Peyer's patch (tissue), 4 donors: ENCODE data around the gene ENTPD8. TPM values are rescaled to one million over a fixed set of nuclear protein-coding genes. Genes with fewer than 3 reads are reported as not detected.

Experiments
- DNase-seq, 3 donors: peaks; one replicate each; pipeline ENCODE4 v3.0.0-alpha.2; 2017 to 2019
- H3K27ac ChIP-seq, 4 donors: fragments of 200-600 bp; sonication (generic); one replicate each; pipeline ENCODE4 v1.5.1; 2016 to 2019
- H3K27me3 ChIP-seq, 2 donors: fragments of 200-600 bp; sonication (generic); one replicate each; pipeline ENCODE4 v1.5.1; 2019
- H3K36me3 ChIP-seq, 3 donors: fragments of 200-600 bp; sonication (generic); one replicate each; pipeline ENCODE4 v1.5.1; 2016 to 2019
- H3K4me1 ChIP-seq, 4 donors: fragments of 200-600 bp; sonication (generic); one replicate each; pipeline ENCODE4 v1.5.1; 2016 to 2019
- H3K4me3 ChIP-seq, 4 donors: fragments of 200-600 bp; sonication (generic); 1 replicate in 3 of 4; 2 replicates in 1 of 4; pipeline ENCODE4 v1.5.1; 2016 to 2019; ENCODE audit warnings: mild to moderate bottlenecking in 1 of 4
- H3K9me3 ChIP-seq, 4 donors: fragments of 200-600 bp; sonication (generic); one replicate each; pipeline ENCODE4 v1.5.1; 2016 to 2019; ENCODE audit warnings: mild to moderate bottlenecking in 1 of 4
- POLR2A ChIP-seq, 2 donors: fragments of 450-650 bp; IDR thresholded peaks; one replicate each; pipeline ENCODE4 v1.5.1; 2017; ENCODE audit warnings: antibody characterized with exemption in 2 of 2, mild to moderate bottlenecking in 2 of 2, moderate library complexity in 2 of 2
- total RNA-seq, 4 donors: library from RNA; depleted of rRNA; stranded (reverse); fragments of >200 nt; gene quantifications; one replicate each; pipeline ENCODE4 v1.1.0, GENCODE V29; 2016
- TF ChIP-seq, protein P1 (sequence below), 6 experiments: fragments of 450-650 bp in 4 of 6; fragments of 200-600 bp in 2 of 6; sonication (generic) in 1 of 6; IDR thresholded peaks; one replicate each; pipeline ENCODE4 v1.5.1; 2017 to 2019; ENCODE audit warnings: antibody characterized with exemption in 6 of 6, mild to moderate bottlenecking in 3 of 6, moderate library complexity in 1 of 6

ENTPD8 gene
- total RNA-seq, 4 donors from 2014 or later: 26.4 to 143 (median 104) TPM

DNA sequence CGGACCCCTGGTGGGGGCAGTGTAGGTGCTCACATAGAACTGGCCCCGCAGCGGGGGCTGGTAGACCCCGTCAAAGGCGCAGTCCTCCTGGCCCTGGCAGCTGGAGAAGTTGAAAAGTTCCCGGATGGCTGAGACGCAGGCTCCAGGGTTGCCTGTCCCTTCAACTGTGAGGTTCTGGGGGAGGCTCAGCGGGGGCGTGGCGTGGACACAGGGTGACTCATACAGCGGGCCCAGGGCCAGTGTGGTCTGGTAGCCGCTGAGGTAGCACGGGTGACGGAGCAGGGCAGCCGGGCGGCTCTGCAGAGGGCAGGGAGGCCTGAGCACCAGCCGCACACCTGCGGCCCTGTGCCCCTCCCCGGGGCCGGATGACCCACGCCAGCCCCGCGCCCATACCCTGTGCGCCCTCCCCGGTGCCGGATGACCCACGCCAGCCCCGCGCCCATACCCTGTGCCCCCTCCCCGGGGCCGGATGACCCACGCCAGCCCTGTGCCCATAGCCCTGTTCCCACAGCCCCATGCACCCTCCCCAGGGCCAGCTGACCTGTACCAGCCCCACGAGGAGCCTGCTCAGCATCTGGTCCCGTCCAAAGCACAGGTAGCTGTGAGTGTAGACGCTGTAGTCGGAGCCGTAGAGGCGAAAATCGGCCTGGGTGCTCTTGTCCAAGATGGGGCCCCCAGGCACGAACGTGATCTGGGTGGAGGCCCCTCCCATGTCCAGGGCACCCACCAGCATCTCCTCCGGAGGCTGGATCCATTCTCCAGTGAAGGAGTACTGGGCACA, 5.0 kb downstream of the ENTPD8 start:
- Histone ChIP-seq H3K36me3 (no peaks in the 10 kb centered on the region), H3K4me1 (peaks cover 0 to 28% (median 4%) of the 10 kb centered on the region in 4 donors), H3K4me3 (peak overlapping the region in 2 of 4 donors; percentile 25 to 49), H3K27ac (peak overlapping the region in 2 of 4 donors; percentile 24 to 76), H3K9me3 (no peaks in the 10 kb centered on the region), H3K27me3 (no peaks in the 10 kb centered on the region)
- peak; percentile 40 to 78 for TF ChIP-seq POLR2A (IDR thresholded peaks at IDR 0.05)
- TF ChIP-seq, protein P1, sequence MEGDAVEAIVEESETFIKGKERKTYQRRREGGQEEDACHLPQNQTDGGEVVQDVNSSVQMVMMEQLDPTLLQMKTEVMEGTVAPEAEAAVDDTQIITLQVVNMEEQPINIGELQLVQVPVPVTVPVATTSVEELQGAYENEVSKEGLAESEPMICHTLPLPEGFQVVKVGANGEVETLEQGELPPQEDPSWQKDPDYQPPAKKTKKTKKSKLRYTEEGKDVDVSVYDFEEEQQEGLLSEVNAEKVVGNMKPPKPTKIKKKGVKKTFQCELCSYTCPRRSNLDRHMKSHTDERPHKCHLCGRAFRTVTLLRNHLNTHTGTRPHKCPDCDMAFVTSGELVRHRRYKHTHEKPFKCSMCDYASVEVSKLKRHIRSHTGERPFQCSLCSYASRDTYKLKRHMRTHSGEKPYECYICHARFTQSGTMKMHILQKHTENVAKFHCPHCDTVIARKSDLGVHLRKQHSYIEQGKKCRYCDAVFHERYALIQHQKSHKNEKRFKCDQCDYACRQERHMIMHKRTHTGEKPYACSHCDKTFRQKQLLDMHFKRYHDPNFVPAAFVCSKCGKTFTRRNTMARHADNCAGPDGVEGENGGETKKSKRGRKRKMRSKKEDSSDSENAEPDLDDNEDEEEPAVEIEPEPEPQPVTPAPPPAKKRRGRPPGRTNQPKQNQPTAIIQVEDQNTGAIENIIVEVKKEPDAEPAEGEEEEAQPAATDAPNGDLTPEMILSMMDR (IDR thresholded peaks at IDR 0.05): no peak
- DNase-seq: peak in 2 of 3 donors; percentile 89

DNA sequence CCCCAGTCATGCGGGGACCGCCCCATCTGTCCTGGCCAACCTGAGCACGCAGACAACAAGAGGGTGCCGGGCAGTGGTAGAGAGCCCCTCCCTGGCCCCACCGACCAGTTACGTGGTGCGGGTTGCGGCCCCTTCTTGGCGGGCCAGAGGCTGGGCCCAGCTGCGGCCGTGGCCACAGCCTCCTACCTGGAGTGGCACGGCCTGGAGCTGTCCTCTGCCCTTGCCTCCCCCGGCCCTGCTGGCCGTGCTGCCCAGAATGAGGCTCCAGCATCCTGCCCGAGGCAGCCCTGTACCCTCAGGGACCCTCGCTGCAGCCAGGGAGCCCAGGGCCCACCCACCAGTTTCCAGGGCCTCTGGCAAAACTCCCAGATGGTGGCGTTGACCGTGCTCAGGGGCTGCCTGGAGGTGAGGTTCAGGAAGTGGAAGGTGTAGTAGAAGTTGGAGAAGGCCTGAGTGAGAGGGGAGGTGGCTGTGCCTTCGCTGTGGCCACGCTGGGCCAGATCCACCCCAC, 5.7 kb downstream of the ENTPD8 start:
- peak overlapping the region in 1 of 4 donors; percentile 76 for H3K27ac ChIP-seq

DNA sequence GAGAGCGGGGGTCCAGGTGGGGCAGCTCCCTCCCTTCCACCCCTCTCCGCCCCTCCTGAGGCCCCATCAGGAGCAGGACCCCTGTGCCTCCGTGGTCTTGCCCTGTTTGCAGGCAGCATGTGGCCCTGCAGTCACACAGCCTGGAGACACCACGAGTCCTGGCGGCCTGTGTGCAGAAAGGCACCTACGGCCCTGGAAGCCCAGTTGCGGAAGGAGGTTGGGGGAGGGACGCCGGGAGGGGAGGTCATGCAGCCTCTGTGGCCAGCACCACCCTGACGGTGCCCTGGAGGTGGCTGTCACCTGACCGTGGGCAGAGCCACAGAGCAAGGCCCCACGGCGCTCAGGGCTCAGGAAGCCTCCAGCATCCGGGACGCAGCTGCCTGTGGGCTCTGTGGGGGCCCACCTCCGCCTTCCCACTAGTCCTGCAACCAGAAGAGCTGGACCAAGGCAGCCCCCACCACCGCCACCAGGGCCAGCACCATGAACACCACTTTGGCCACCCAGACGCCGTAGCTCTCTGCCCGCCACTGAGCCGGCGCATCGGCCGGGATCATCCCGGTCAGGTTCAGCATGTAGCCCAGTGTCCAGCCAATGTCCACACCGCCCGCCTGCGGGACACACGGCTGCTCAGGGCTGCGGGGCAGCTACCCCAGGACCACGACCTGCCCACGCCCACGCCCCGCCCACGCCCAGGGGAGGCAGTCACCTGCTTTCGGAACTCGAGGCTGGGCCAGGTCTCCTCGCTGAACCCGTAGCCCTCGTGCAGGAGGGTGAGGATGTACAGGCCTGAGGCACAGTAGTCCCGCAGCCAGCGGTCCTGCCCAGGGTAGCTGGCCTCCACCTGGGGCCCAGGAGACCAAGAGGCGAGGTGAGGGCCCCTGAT, 6.4 kb downstream of the ENTPD8 start:
- Histone ChIP-seq H3K36me3 (no peaks in the 10 kb centered on the region), H3K27me3 (no peaks in the 10 kb centered on the region), H3K9me3 (no peaks in the 10 kb centered on the region), H3K4me3 (no peak overlapping the region), H3K27ac (no peak overlapping the region), H3K4me1 (peaks cover 0 to 37% (median 6%) of the 10 kb centered on the region in 4 donors)
- peak in 1 of 3 donors; percentile 59 for DNase-seq
- TF ChIP-seq, protein P1 (IDR thresholded peaks at IDR 0.05): no peak
- no peak for TF ChIP-seq POLR2A (IDR thresholded peaks at IDR 0.05)

More for the DNA sequence above, 5.7 kb downstream of the ENTPD8 start:
- no peaks in the 10 kb centered on the region for H3K27me3 ChIP-seq
- peak in 1 of 3 donors; percentile 55 for DNase-seq
- H3K4me1 ChIP-seq: peaks cover 0 to 31% (median 4%) of the 10 kb centered on the region in 4 donors
- no peaks in the 10 kb centered on the region for H3K36me3 ChIP-seq
- TF ChIP-seq, protein P1 (IDR thresholded peaks at IDR 0.05): no peak
- TF ChIP-seq POLR2A (IDR thresholded peaks at IDR 0.05): no peak
- no peaks in the 10 kb centered on the region for H3K9me3 ChIP-seq
- H3K4me3 ChIP-seq: no peak overlapping the region

DNA sequence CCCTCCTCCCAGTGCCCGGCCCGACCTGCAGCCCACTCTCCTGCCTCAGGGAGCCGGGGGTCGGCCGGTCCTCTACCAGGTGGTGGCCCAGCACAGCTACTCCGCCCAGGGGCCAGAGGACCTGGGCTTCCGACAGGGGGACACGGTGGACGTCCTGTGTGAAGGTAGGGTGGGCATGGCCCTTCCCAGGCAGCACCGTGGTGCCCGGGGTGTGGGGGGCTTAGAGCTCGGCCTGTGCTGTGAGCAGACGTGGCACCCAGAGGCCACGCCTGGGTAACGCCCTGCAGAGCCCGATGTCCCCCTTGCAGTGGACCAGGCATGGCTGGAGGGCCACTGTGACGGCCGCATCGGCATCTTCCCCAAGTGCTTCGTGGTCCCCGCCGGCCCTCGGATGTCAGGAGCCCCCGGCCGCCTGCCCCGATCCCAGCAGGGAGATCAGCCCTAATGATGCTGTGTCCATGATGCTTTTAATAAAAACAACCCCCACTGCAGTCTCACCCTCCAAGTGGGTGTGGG, 7.2 kb downstream of the ENTPD8 start:
- peak in 1 of 3 donors; percentile 49 for DNase-seq
- no peaks in the 10 kb centered on the region for H3K36me3 ChIP-seq
- H3K27me3 ChIP-seq: no peaks in the 10 kb centered on the region
- H3K9me3 ChIP-seq: no peaks in the 10 kb centered on the region
- no peak overlapping the region for H3K4me3 ChIP-seq
- H3K4me1 ChIP-seq: peaks cover 0 to 37% (median 8%) of the 10 kb centered on the region in 4 donors
- TF ChIP-seq POLR2A (IDR thresholded peaks at IDR 0.05): no peak
- TF ChIP-seq, protein P1 (IDR thresholded peaks at IDR 0.05): no peak
- no peak overlapping the region for H3K27ac ChIP-seq

GRCh38 chr9:137433349-137433915, 7.7 kb downstream of the ENTPD8 start:
- Histone ChIP-seq H3K4me1 (peaks cover 0 to 37% (median 8%) of the 10 kb centered on the region in 4 donors), H3K27me3 (no peaks in the 10 kb centered on the region), H3K9me3 (no peaks in the 10 kb centered on the region), H3K36me3 (no peaks in the 10 kb centered on the region), H3K4me3 (no peak overlapping the region), H3K27ac (no peak overlapping the region)
- no peak for DNase-seq
- TF ChIP-seq, protein P1 (IDR thresholded peaks at IDR 0.05): no peak
- no peak for TF ChIP-seq POLR2A (IDR thresholded peaks at IDR 0.05)
